Mucosa of descending colon (tissue), 3 donors: ENCODE data around the gene SLC26A8. TPM values are rescaled to one million over a fixed set of nuclear protein-coding genes. Genes with fewer than 3 reads are reported as not detected.
A peak's percentile ranks its signal among the peaks of the same experiment; 100 is the strongest.

Experiments
- ATAC-seq: fragments of 200-7000 bp; cut with Tn5 transposase; one replicate; pipeline ENCODE4 v1.9.1; 2020; ENCODE audit warnings: mild to moderate bottlenecking, moderate library complexity
- DNase-seq, 3 donors: peaks; one replicate each; pipeline ENCODE4 v3.0.0-alpha.2; 2020
- H3K36me3 ChIP-seq: fragments of 200-600 bp; one replicate; pipeline ENCODE4 v1.8.0; 2021; ENCODE audit warnings: low read depth, mild to moderate bottlenecking
- H3K4me1 ChIP-seq: fragments of 200-600 bp; one replicate; pipeline ENCODE4 v1.8.0; 2021; ENCODE audit warnings: low read depth, mild to moderate bottlenecking
- H3K4me3 ChIP-seq: fragments of 200-600 bp; one replicate; pipeline ENCODE4 v1.8.0; 2021; ENCODE audit warnings: mild to moderate bottlenecking
- H3K9me3 ChIP-seq: fragments of 200-600 bp; one replicate; pipeline ENCODE4 v1.8.0; 2021; ENCODE audit warnings: mild to moderate bottlenecking
- CTCF ChIP-seq: fragments of 200-600 bp; IDR thresholded peaks from one replicate; pipeline ENCODE4 v1.8.0; 2022; ENCODE audit warnings: antibody characterized with exemption, mild to moderate bottlenecking
- intact Hi-C, 2 donors: fragments of 100-400 bp; cut with DNase I in 1 of 2; cut with micrococcal nuclease in 1 of 2; formaldehyde crosslinking; loops; one replicate each; pipeline versions ENCODE4 v1.11.0 to v1.11.1; 2022; cut with DNase I, micrococcal nuclease
- total RNA-seq, 3 donors: library from RNA; stranded (reverse); fragmentation: NEBNext Ultra II Directional in 2 of 3; extraction: Animal tissue kit (Norgen Biotek cat#: 25700) in 2 of 3; gene quantifications; one replicate each; pipeline versions ENCODE4 v1.2.1 to v1.2.4, GENCODE V29; 2021 to 2023
- donor health status: DM: no; HTN: no; CAD: no; lungs with moderate emphysema.
- donor health status: DM: no; HTN: no; CAD: no.
- donor health status: DM: no; HTN: yes; CAD: no.

The SLC26A8 gene
- total RNA-seq, 3 donors from 2014 or later = 0.28 to 1.0 (median 0.35) TPM

- H3K4me3 ChIP-seq = no peak overlapping the region
- ATAC-seq (no peak), DNase-seq (no peak)
- H3K9me3 ChIP-seq = no peaks in the 10 kb centered on the region
- no peak for TF ChIP-seq CTCF
- H3K36me3 ChIP-seq = no peaks in the 10 kb centered on the region
- H3K4me1 ChIP-seq = peaks cover 11% of the 10 kb centered on the region
- intact Hi-C loops = no loop called here
These were observed 7.8 kb upstream of the SLC26A8 start for GRCh38 chr6:36032261-36032660.

GRCh38 chr6:36029464-36029863, 5.0 kb upstream of the SLC26A8 start:
- Histone ChIP-seq H3K36me3 (no peaks in the 10 kb centered on the region), H3K9me3 (no peaks in the 10 kb centered on the region), H3K4me3 (no peak overlapping the region), H3K4me1 (peaks cover 11% of the 10 kb centered on the region)
- TF ChIP-seq CTCF = no peak
- intact Hi-C loops = loop anchor here (5.0 kb wide), 1 partner anchor 68 kb away; no protein-coding TSS in a partner anchor
- DNase-seq (no peak), ATAC-seq (no peak)

- no peak for TF ChIP-seq CTCF
- Histone ChIP-seq H3K4me3 (peak overlapping the region; percentile 99), H3K9me3 (no peaks in the 10 kb centered on the region), H3K4me1 (peaks cover 11% of the 10 kb centered on the region), H3K36me3 (no peaks in the 10 kb centered on the region)
- DNase-seq = peak; percentile 66 to 77 (median 75)
- intact Hi-C loops = loop anchor here (5.0 kb wide), 1 partner anchor 68 kb away; no protein-coding TSS in a partner anchor
- ATAC-seq = peak; percentile 39
These were observed 4.5 kb upstream of the SLC26A8 start for GRCh38 chr6:36028877-36029324.

DNA sequence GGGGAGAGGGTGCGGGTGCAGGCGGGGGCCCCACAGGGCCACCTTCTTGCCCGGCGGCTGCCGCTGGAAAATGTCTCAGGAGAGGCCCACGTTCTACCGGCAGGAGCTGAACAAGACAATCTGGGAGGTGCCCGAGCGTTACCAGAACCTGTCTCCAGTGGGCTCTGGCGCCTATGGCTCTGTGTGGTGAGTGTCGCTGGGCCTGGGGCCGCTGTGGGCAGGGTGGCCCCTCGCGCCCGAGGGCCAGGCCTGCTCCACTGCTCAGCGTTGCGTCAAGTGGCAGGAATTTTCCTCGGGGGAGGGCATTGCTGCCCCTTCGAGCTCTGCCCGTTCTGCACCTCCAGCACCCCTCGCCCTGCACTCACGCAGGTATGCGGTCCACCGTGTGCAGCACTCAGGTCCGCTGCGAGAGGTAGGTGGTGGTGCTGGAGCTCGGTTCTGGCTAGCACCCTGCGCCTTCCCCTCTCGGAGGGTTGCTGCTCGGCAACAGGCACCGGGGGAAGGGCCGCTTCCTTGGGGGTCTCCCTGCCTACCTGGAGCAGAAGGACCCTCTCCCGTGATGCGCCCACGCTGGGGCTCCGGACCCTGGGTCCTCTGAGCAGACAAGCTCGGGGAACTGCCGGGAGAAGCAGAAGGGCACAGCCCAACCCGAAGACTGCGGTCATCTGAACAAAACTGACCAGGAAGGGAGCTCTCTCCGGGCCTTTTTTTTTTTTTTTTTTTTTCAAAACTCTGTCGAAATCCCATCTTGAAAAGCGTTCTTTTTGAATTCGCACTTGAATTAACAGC, 3.8 kb upstream of the SLC26A8 start:
- H3K36me3 ChIP-seq = no peaks in the 10 kb centered on the region
- H3K9me3 ChIP-seq = no peaks in the 10 kb centered on the region
- peaks cover 11% of the 10 kb centered on the region for H3K4me1 ChIP-seq
- peak; percentile 47 for ATAC-seq
- peak; percentile 46 to 77 (median 70) for DNase-seq
- H3K4me3 ChIP-seq = peak overlapping the region; percentile 99
- intact Hi-C loops = loop anchor here (5.0 kb wide), 1 partner anchor 69 kb away; no protein-coding TSS in a partner anchor
- TF ChIP-seq CTCF = no peak

- Histone ChIP-seq H3K4me1 (peaks cover 11% of the 10 kb centered on the region), H3K36me3 (no peaks in the 10 kb centered on the region), H3K4me3 (peak within 1 kb of the TSS; percentile 99), H3K9me3 (no peaks in the 10 kb centered on the region)
- ATAC-seq = peak; percentile 95
- intact Hi-C loops = loop anchor here (5.0 kb wide), 1 partner anchor 70 kb away; no protein-coding TSS in a partner anchor
- DNase-seq = peak; percentile 99 to 100 (median 99)
- TF ChIP-seq CTCF = peak; percentile 86
These were observed 3.2 kb upstream of the SLC26A8 start, which contains the start of gene MAPK14 for GRCh38 chr6:36027501-36028087. MAPK14 (plus strand) TSS chr6:36027808; CDS start chr6:36028158, 350 bp downstream.
